ENCODE measurements around the gene WDSUB1.

- TF ChIP-seq, protein P1, sequence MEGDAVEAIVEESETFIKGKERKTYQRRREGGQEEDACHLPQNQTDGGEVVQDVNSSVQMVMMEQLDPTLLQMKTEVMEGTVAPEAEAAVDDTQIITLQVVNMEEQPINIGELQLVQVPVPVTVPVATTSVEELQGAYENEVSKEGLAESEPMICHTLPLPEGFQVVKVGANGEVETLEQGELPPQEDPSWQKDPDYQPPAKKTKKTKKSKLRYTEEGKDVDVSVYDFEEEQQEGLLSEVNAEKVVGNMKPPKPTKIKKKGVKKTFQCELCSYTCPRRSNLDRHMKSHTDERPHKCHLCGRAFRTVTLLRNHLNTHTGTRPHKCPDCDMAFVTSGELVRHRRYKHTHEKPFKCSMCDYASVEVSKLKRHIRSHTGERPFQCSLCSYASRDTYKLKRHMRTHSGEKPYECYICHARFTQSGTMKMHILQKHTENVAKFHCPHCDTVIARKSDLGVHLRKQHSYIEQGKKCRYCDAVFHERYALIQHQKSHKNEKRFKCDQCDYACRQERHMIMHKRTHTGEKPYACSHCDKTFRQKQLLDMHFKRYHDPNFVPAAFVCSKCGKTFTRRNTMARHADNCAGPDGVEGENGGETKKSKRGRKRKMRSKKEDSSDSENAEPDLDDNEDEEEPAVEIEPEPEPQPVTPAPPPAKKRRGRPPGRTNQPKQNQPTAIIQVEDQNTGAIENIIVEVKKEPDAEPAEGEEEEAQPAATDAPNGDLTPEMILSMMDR (IDR thresholded peaks at IDR 0.05; ENCODE audit: poor library complexity), result no peak
- no peak for TF ChIP-seq EZH2 (IDR thresholded peaks at IDR 0.05; ENCODE audit: borderline replicate concordance)
These were observed 68.1 kb downstream of the WDSUB1 start for GRCh38 chr2:159218389-159218788.
